Activated CD8-positive, alpha-beta memory T cell treated with anti-CD3 and anti-CD28 coated beads for 1 hour (primary cell): ENCODE results near the gene PRSS12.
A peak's percentile ranks its signal among the peaks of the same experiment; 100 is the strongest.
"Not testable (repeated sequence)": the region's sequence is repeated elsewhere in the genome, so short reads cannot be mapped to it uniquely, and the experiment has no call there.

Experiments
- DNase-seq, 2 donors: peaks; one replicate each; pipeline ENCODE4 v3.0.0-alpha.2; 2020; ENCODE audit warnings: low read depth in 1 of 2; ENCODE audit errors: extremely low read depth in 1 of 2

Gene PRSS12

DNA sequence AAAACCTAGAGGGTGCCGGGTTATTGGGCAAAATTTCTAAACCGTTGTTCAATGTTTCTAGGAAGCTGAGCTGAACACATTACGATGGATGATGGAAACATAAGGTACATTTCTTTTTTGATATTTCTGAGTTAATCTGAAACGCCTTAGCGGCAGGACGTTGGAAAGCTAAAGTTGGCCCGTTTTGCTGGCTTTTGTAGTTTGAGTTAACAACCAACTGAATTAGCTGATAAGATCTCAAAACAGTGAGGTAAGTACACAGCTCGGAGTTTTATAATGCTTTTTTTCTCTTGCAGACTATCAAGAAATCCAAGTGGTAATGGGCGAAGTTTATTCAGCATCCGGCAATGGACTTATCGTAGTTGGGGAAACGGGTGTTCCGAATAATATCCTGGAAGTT lies 73.5 kb downstream of the PRSS12 start:
- DNase-seq, result no peak

DNA sequence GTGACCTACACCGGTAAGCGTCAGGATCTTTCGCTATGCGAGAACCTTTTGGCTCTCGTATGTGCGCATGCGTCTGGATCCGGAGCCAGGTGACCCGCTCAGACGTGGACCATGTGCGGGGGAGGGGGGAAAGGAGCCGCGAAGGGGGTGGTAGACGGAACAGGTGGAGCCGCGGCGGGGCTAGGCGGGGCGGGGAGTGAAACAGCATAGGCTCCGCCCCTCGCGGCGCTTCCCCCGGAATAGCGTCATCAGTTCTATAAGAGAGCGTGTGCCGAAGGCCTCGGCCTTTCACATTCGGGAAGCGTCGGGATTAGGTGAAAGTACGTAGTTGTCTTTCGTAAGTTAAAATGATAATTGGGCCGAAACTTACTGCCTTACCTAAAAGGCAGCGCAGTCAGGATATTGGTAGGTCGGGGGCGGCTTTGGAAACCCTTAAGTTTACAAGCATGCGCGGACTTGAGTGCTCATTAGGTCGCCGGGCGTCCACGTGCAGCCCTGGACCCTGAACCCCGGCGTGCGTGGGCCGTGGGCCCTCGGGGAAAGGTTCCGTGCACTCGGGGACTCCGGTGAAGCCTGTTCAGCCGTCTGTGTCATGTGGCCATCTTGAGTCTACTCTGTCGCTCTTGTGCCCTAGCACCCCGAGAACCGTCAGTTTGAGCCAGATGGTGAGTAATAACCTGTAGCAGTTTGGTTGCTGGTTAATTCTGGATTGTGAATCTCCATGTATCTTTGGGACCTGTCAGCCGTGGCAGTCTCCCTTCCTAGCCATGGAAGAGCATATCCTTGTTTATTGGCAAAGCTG lies 74.1 kb downstream of the PRSS12 start:
- DNase-seq, result peak; percentile 96

GRCh38 chr4:118277243-118277642 lies 75.6 kb downstream of the PRSS12 start:
- no peak for DNase-seq

DNA sequence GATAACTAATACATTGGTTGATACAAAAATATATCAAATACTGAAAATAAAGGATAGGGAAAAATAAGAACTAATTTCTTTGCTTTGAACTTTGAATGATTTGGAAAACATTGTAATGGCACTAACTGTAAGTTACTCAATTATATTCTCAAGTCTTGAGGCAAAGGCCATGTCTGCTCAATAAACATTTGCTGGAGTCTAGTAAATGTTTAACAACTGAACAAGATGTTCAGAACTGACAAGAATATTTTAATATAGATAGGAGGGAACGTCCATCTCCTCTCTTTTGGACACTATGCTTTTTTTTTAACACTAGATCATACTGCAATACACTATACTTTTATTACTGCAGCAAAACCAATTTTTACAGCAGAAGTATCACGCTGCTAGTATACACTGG lies 76.2 kb downstream of the PRSS12 start:
- no peak for DNase-seq

GRCh38 chr4:118273642-118274041 lies 79.2 kb downstream of the PRSS12 start:
- no peak for DNase-seq

GRCh38 chr4:118271788-118272187 lies 81.0 kb downstream of the PRSS12 start:
- DNase-seq, result no peak

GRCh38 chr4:118270492-118270891 lies 82.3 kb downstream of the PRSS12 start:
- no peak for DNase-seq

- no peak for DNase-seq
Measured at GRCh38 chr4:118268780-118269179, 84.0 kb downstream of the PRSS12 start.

DNA sequence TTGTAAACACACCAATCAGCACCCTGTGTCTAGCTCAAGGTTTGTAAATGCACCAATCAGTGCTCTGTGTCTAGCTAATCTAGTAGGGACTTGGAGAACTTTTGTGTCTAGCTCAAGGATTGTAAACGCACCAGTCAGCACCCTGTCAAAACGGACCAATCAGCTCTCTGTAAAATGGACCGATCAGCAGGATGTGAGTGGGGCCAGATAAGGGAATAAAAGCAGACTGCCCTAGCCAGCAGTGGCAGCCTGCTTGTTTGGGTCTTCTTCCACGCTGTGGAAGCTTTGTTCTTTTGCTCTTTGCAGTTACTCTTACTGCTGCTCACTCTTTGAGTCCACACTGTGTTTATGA lies 86.7 kb downstream of the PRSS12 start:
- not testable (repeated sequence) for DNase-seq

DNA sequence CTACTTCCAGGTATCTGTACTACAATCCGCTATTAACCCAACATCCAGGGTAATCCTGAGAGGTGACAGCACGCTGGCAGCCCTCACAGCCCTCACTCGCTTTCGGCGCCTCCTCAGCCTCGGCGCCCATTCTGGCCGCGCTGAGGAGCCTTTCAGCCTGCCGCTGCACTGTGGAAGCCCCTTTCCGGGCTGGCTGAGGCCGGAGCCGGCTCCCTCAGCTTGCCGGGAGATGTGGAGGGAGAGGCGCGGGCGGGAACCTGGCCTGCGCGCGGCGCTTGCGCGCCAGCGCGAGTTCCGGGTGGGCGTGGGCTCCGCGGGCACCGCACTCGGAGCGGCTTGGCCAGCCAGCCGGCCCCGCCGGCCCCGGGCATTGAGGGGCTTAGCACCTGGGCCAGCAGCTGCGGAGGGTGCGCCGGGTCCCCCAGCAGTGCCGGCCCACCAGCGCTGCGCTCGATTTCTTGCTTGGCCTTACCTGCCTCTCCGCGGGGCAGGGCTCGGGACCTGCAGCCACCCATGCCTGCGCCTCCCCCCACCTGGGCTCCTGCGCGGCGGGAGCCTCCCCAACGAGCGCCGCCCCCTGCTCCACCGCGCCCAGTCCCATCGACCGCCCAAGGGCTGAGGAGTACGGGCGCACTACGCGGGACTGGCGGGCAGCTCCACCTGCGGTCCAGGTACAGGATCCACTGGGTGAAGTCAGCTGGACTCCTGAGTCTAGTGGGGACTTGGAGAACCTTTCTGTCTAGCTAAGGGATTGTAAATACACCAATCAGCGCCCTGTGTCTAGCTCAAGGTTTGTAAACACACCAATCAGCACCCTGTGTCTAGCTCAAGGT lies 87.3 kb downstream of the PRSS12 start:
- DNase-seq, result no peak

- DNase-seq, result no peak
Measured at GRCh38 chr4:118264096-118264495, 88.7 kb downstream of the PRSS12 start.

GRCh38 chr4:118260309-118260708 lies 92.5 kb downstream of the PRSS12 start:
- no peak for DNase-seq

GRCh38 chr4:118259111-118259510 lies 93.7 kb downstream of the PRSS12 start:
- no peak for DNase-seq

GRCh38 chr4:118254368-118254767 lies 98.4 kb downstream of the PRSS12 start:
- DNase-seq, result no peak

GRCh38 chr4:118249890-118250289 lies 102.9 kb downstream of the PRSS12 start:
- DNase-seq, result no peak

DNA sequence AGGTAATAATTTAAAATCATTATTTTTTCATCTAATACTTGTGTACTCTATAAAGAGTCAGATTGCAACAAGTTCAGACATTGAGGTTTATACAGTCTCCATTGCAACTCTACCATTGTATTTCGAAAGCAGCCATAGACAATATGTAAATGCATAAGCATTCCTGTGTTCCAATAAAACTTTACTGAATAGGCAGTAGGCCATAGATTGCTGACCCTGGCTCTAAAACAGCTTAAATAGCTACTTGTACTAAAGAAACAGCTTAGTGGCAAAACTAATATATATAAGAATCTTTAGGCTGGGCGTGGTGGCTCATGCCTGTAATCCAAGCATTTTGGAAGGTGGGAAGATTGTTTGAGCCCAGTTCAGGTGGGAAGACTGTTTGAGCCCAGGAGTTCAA lies 115.3 kb downstream of the PRSS12 start:
- no peak for DNase-seq

DNA sequence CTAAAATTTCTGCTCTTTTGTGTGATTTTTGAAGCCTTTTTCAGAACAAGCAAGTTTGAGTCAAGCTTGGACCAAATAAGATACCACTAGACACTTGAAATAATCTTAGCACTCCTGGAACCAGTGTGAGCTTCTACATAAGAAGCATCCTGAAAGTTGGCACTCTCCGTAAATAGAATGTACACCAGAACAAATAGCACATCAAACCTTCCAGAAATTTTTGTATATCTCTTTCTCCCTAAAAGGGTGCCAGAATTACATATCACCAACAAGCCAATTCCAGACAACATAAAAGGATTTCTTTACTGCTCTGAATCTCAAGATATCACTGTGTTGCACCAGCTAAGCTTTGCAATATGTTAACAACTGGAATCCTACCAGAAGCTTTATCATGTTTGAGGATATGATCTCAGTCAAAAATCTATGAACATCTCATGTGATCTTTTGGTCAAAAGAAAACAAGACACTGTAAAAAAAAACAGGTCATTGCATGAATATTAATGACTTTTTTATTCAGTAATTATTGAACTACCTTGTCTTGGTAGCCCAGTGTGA lies 117.2 kb downstream of the PRSS12 start:
- DNase-seq, result no peak
